Keratinocyte (primary cell): Measurements from ENCODE around the gene OTOS. TPM values are rescaled to one million over a fixed set of nuclear protein-coding genes. Genes with fewer than 3 reads are reported as not detected.

ENCODE experiments used
- DNase-seq: peaks from one replicate; pipeline ENCODE4 v3.0.0-alpha.2; 2011; ENCODE audit warnings: low read depth, missing footprints, low spot score
- FAIRE-seq: peaks from 2 replicates; lab custom pipeline; 2011; peaks lifted over from hg19 to GRCh38; lab: Jason Lieb, UNC
- H2AFZ ChIP-seq: 2 replicates; pipeline ENCODE4 v1.6.0; 2012; ENCODE audit warnings: low read length, control low read depth, inconsistent platforms; ENCODE audit not compliant: control insufficient read depth
- H3K27ac ChIP-seq: 2 replicates; pipeline ENCODE4 v1.5.1; 2011; ENCODE audit warnings: low read length; ENCODE audit not compliant: control insufficient read depth, insufficient read depth
- H3K27me3 ChIP-seq: 3 replicates; pipeline ENCODE4 v1.6.0; 2011; ENCODE audit warnings: low read length; ENCODE audit not compliant: control insufficient read depth, insufficient read depth; ENCODE audit errors: extremely low read depth
- H3K36me3 ChIP-seq, 2 experiments: 2 replicates in 1 of 2; 3 replicates in 1 of 2; pipeline ENCODE4 v1.5.1; 2011; ENCODE audit warnings: low read length in 2 of 2, mild to moderate bottlenecking in 1 of 2; ENCODE audit not compliant: control insufficient read depth in 2 of 2, insufficient read depth in 2 of 2; ENCODE audit errors: extremely low read depth in 1 of 2
- H3K4me1 ChIP-seq: 3 replicates; pipeline ENCODE4 v1.5.1; 2011; ENCODE audit warnings: low read length; ENCODE audit not compliant: control insufficient read depth, insufficient read depth; ENCODE audit errors: extremely low read depth
- H3K4me2 ChIP-seq: 3 replicates; pipeline ENCODE4 v1.6.0; 2011; ENCODE audit warnings: low read depth, low read length; ENCODE audit not compliant: control insufficient read depth, insufficient read depth; ENCODE audit errors: extremely low read depth
- H3K4me3 ChIP-seq, 3 experiments: fragments of 200-600 bp in 1 of 3; sonication (generic) in 1 of 3; 2 replicates in 2 of 3; 3 replicates in 1 of 3; pipeline ENCODE4 v1.5.1; 2011 to 2016; ENCODE audit warnings: low read length in 3 of 3, mild to moderate bottlenecking in 3 of 3, control low read depth in 2 of 3, inconsistent platforms in 1 of 3, low read depth in 1 of 3, mixed read lengths in 1 of 3, mixed run types in 1 of 3, moderate library complexity in 1 of 3; ENCODE audit not compliant: control insufficient read depth in 2 of 3, insufficient read depth in 2 of 3; ENCODE audit errors: extremely low read depth in 1 of 3
- H3K79me2 ChIP-seq: 2 replicates; pipeline ENCODE4 v1.6.0; 2012; ENCODE audit warnings: low read length; ENCODE audit not compliant: control insufficient read depth, insufficient read depth
- H3K9ac ChIP-seq: 3 replicates; pipeline ENCODE4 v1.6.0; 2011; ENCODE audit warnings: low read length; ENCODE audit not compliant: control insufficient read depth, insufficient read depth; ENCODE audit errors: extremely low read depth
- H3K9me1 ChIP-seq: 3 replicates; pipeline ENCODE4 v1.6.0; 2011; ENCODE audit warnings: low read length; ENCODE audit not compliant: control insufficient read depth, insufficient read depth; ENCODE audit errors: extremely low read depth
- H3K9me3 ChIP-seq: 2 replicates; pipeline ENCODE4 v1.5.1; 2012; ENCODE audit warnings: low read depth, low read length; ENCODE audit not compliant: control insufficient read depth
- H4K20me1 ChIP-seq: 3 replicates; pipeline ENCODE4 v1.6.0; 2011; ENCODE audit warnings: low read length; ENCODE audit not compliant: control insufficient read depth, insufficient read depth; ENCODE audit errors: extremely low read depth
- CTCF ChIP-seq, 3 experiments: IDR thresholded peaks in 1 of 3; conservative IDR thresholded peaks in 1 of 3; optimal IDR thresholded peaks in 1 of 3; 2 replicates in 2 of 3; 3 replicates in 1 of 3; pipeline versions ENCODE3 to v1.5.1; 2011; ENCODE audit warnings: low read length in 3 of 3, mild to moderate bottlenecking in 3 of 3, moderate library complexity in 2 of 3, control low read depth in 1 of 3, inconsistent platforms in 1 of 3; ENCODE audit not compliant: insufficient read depth in 2 of 3; ENCODE audit errors: extremely low read depth in 1 of 3
- EZH2 ChIP-seq: IDR thresholded peaks from one replicate; pipeline ENCODE4 v1.6.1; 2012; ENCODE audit warnings: inconsistent platforms, mild to moderate bottlenecking, low read length, moderate library complexity
- dilution Hi-C: fragments of 300-500 bp; cut with MboI; formaldehyde crosslinking; loops from one replicate; pipeline ENCODE4 v1.7.0; 2020; ENCODE audit warnings: low sequenced_read_pairs; ENCODE audit not compliant: extremely low pct_ligation_motif_present
- polyA plus RNA-seq, 5 experiments: library from polyadenylated mRNA; depleted of rRNA in 3 of 5; stranded (reverse) in 3 of 5; stranded (forward) in 1 of 5; unstranded in 1 of 5; fragments of >200 nt; gene quantifications; 1 replicate in 1 of 5; 2 replicates in 3 of 5; 3 replicates in 1 of 5; pipeline versions ENCODE4 v1.2.1 to v1.2.3, GENCODE V29; 2011 to 2012; ENCODE audit warnings: missing spikeins in 2 of 5, low read depth in 1 of 5, low replicate concordance in 1 of 5

The OTOS gene
- polyA plus RNA-seq, 1 donor (not counting 4 experiments of a cell fraction or from before 2014, with no cell fraction given) = not detected

DNA sequence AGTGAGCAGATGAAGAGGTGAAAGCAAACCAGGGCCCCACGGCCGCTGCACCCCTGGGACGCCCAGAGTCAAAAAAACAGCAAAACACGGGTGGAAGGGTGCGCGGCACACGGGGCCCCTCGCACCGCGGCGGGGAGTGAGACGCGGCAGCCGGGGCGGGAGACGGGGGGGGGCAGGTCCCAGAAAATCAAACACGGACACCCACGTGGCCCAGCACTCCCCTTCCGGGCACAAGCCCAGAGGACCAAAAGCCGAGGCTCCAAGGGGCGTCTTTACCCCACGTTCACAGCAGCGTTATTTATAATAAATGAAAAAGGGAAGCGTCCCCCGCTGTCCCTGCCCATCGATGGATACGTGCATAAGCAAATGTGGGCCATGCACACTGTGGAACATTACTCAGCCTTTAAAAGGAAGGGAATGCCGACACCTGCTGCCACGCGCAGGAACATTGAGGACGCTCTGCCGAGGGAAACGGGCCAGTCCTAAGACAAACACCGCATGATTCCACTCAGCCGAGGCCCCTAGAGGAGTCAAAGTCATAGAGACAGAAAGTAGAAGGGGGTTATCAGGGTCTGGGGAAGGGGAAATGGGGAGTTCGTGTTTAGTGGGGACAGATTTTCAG lies 3.7 kb downstream of the OTOS start:
- peak overlapping the region; percentile 84 to 93 (median 93) for H3K4me3 ChIP-seq
- no peaks in the 10 kb centered on the region for H4K20me1 ChIP-seq
- peaks cover 3% of the 10 kb centered on the region for H3K9me1 ChIP-seq
- no peaks in the 10 kb centered on the region for H3K9me3 ChIP-seq
- peaks cover 28% of the 10 kb centered on the region for H3K79me2 ChIP-seq
- no peak for DNase-seq
- peaks cover 24% of the 10 kb centered on the region for H3K4me1 ChIP-seq
- no peak for FAIRE-seq
- peak overlapping the region; percentile 94 for H2AFZ ChIP-seq
- peak overlapping the region; percentile 73 for H3K9ac ChIP-seq
- TF ChIP-seq EZH2 = no peak
- no peak for TF ChIP-seq CTCF (optimal IDR thresholded peaks at IDR 0.05 in 1 of 3, IDR thresholded peaks at IDR 0.05 in 1 of 3, conservative IDR thresholded peaks at IDR 0.05 in 1 of 3; ENCODE audit: extremely low read depth in 1 of 3, insufficient read depth in 2 of 3, low read length in 3 of 3)
- peaks cover 7 to 21% of the 10 kb centered on the region in 2 experiments for H3K36me3 ChIP-seq
- peak overlapping the region; percentile 79 for H3K4me2 ChIP-seq
- H3K27me3 ChIP-seq = no peaks in the 10 kb centered on the region
- H3K27ac ChIP-seq = peak overlapping the region; percentile 42
- dilution Hi-C loops = no loop called here

DNA sequence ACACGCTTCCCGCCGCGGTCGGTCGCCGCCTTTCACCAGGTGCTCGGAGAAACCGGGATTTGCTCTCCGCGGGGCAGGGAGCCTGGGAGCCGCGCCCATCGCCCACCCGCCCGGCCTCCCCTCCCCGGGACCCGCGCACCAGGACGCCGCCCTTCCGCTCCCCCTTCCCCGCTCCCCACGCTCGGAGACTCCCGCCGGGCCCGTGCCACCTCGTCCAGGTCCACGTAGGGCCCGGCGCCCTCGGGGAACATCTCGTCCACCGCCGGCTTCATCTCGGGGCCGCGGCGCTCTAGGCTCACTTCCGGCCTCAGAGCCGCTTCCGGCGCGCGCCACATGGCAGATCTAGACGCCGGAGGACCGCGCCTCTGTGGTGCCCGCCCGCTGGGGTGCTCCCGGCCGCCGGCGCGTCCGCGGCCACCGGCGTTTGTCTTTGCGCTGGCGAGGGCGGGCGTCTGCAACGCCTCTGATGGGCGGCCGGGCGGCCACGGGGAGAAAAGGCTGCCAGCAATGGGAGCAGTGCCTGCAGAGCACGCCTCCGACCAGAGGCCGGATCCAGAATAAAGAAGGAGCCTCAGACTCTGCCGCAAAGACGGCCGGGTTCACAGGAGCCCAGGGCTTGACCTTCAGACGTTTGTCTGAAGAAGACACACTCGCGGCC lies 4.3 kb downstream of the OTOS start, which contains the start of gene COPS9:
Gene COPS9, minus strand, starts transcription at position 293 of the 658 bp plus-strand sequence. Its CDS starts 21 bp downstream, at position 272.
- peaks cover 3% of the 10 kb centered on the region for H3K9me1 ChIP-seq
- dilution Hi-C loops = no loop called here
- peak within 1 kb of the TSS; percentile 98 for H3K4me2 ChIP-seq
- H3K4me3 ChIP-seq = peak within 1 kb of the TSS; percentile 84 to 93 (median 93)
- TF ChIP-seq CTCF (optimal IDR thresholded peaks at IDR 0.05 in 1 of 3, IDR thresholded peaks at IDR 0.05 in 1 of 3, conservative IDR thresholded peaks at IDR 0.05 in 1 of 3; ENCODE audit: extremely low read depth in 1 of 3, insufficient read depth in 2 of 3, low read length in 3 of 3) (no peak), EZH2 (no peak)
- H3K27me3 ChIP-seq = no peaks in the 10 kb centered on the region
- H4K20me1 ChIP-seq = no peaks in the 10 kb centered on the region
- H3K36me3 ChIP-seq = peaks cover 11 to 21% of the 10 kb centered on the region in 2 experiments
- peaks cover 24% of the 10 kb centered on the region for H3K4me1 ChIP-seq
- FAIRE-seq = no peak
- peak within 1 kb of the TSS; percentile 94 for H3K9ac ChIP-seq
- peaks cover 28% of the 10 kb centered on the region for H3K79me2 ChIP-seq
- DNase-seq = peak; percentile 15
- H3K9me3 ChIP-seq = no peaks in the 10 kb centered on the region
- peak within 1 kb of the TSS; percentile 60 for H3K27ac ChIP-seq
- H2AFZ ChIP-seq = peak within 1 kb of the TSS; percentile 94
